ENCODE measurements around the gene PPM1B. TPM values are rescaled to one million over a fixed set of nuclear protein-coding genes. Genes with fewer than 3 reads are reported as not detected.

The PPM1B gene
- total and polyA plus RNA-seq, 2 of the 13 experiments (the other 11 are each of a cell fraction or from before 2014, with no cell fraction given): 24.4 to 25.0 TPM

DNA sequence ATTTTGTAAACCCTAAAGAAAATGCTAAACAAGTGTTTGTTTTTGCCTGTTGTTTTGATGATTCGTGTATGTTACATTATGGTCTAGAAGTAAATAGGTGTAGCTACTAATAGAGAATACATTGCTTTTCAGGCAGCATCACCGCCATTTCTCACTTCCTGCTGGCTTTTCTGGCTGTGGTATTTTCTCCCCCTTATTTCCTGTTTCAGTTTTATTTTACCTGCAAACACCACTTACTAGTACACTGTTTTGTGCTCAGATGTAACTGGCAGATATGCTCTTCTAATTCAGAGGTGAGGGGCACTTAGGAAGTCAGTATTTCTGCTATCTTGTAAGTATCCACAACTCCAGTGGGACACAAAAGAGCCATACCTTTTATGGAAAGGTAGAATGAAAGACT lies 68.5 kb downstream of the PPM1B start:
- H3K27ac ChIP-seq (ENCODE audit: extremely low read length, insufficient read depth, low read length): no peak overlapping the region
- no peak overlapping the region for H2AFZ ChIP-seq (ENCODE audit: low read length)
- no peaks in the 10 kb centered on the region for H3K79me2 ChIP-seq (ENCODE audit: insufficient read depth, low read length)
- intact Hi-C loops (cut with micrococcal nuclease; ENCODE audit: unreplicated experiment) (no loop called here), in situ Hi-C loops (cut with HindIII; ENCODE audit: extremely low pct_ligation_motif_present, low pct_unique_long_range_greater_than_20kb) (no loop called here)
- no peaks in the 10 kb centered on the region for H4K20me1 ChIP-seq (ENCODE audit: insufficient read depth, low read length)
- H3K36me3 ChIP-seq (replicated peaks in 1 of 2; ENCODE audit: control insufficient read depth in 1 of 2, insufficient read depth in 2 of 2, low read length in 2 of 2): no peaks in the 10 kb centered on the region; a peak in 1 of 5 replicates
- ChIA-PET CTCF (ENCODE audit: low intra/inter-chr PET ratio, low total read pairs) (no interaction called here), POLR2A (no interaction called here)
- DNase-seq (ENCODE audit: low spot score) (no peak), ATAC-seq (no peak), FAIRE-seq (no peak)
- no peak overlapping the region for H3K4me2 ChIP-seq (ENCODE audit: low read depth, low read length)
- H3K27me3 ChIP-seq (ENCODE audit: control insufficient read depth in 1 of 2, insufficient read depth in 2 of 2, low read length in 2 of 2): no peaks in the 10 kb centered on the region
- H3K4me1 ChIP-seq (ENCODE audit: insufficient read depth, low read length): peaks cover 13% of the 10 kb centered on the region
- TF ChIP-seq HMGA1 (CRISPR knock-in tag; conservative IDR thresholded peaks at IDR 0.05) (no peak), RNF2 (conservative IDR thresholded peaks at IDR 0.05; ENCODE audit: low read depth) (no peak), FOSL1 (CRISPR knock-in tag; IDR thresholded peaks at IDR 0.05; ENCODE audit: borderline replicate concordance) (no peak), ZNF331 (CRISPR knock-in tag; IDR thresholded peaks at IDR 0.05) (no peak), HNRNPLL (IDR thresholded peaks at IDR 0.05; ENCODE audit: low read depth, low read length, poor library complexity, severe bottlenecking) (no peak), RBAK (CRISPR knock-in tag; IDR thresholded peaks at IDR 0.05) (no peak), ZNF879 (CRISPR knock-in tag; IDR thresholded peaks at IDR 0.05) (no peak), GABPB1 (CRISPR knock-in tag; IDR thresholded peaks at IDR 0.05) (no peak)
- TF ChIP-seq, protein P1, sequence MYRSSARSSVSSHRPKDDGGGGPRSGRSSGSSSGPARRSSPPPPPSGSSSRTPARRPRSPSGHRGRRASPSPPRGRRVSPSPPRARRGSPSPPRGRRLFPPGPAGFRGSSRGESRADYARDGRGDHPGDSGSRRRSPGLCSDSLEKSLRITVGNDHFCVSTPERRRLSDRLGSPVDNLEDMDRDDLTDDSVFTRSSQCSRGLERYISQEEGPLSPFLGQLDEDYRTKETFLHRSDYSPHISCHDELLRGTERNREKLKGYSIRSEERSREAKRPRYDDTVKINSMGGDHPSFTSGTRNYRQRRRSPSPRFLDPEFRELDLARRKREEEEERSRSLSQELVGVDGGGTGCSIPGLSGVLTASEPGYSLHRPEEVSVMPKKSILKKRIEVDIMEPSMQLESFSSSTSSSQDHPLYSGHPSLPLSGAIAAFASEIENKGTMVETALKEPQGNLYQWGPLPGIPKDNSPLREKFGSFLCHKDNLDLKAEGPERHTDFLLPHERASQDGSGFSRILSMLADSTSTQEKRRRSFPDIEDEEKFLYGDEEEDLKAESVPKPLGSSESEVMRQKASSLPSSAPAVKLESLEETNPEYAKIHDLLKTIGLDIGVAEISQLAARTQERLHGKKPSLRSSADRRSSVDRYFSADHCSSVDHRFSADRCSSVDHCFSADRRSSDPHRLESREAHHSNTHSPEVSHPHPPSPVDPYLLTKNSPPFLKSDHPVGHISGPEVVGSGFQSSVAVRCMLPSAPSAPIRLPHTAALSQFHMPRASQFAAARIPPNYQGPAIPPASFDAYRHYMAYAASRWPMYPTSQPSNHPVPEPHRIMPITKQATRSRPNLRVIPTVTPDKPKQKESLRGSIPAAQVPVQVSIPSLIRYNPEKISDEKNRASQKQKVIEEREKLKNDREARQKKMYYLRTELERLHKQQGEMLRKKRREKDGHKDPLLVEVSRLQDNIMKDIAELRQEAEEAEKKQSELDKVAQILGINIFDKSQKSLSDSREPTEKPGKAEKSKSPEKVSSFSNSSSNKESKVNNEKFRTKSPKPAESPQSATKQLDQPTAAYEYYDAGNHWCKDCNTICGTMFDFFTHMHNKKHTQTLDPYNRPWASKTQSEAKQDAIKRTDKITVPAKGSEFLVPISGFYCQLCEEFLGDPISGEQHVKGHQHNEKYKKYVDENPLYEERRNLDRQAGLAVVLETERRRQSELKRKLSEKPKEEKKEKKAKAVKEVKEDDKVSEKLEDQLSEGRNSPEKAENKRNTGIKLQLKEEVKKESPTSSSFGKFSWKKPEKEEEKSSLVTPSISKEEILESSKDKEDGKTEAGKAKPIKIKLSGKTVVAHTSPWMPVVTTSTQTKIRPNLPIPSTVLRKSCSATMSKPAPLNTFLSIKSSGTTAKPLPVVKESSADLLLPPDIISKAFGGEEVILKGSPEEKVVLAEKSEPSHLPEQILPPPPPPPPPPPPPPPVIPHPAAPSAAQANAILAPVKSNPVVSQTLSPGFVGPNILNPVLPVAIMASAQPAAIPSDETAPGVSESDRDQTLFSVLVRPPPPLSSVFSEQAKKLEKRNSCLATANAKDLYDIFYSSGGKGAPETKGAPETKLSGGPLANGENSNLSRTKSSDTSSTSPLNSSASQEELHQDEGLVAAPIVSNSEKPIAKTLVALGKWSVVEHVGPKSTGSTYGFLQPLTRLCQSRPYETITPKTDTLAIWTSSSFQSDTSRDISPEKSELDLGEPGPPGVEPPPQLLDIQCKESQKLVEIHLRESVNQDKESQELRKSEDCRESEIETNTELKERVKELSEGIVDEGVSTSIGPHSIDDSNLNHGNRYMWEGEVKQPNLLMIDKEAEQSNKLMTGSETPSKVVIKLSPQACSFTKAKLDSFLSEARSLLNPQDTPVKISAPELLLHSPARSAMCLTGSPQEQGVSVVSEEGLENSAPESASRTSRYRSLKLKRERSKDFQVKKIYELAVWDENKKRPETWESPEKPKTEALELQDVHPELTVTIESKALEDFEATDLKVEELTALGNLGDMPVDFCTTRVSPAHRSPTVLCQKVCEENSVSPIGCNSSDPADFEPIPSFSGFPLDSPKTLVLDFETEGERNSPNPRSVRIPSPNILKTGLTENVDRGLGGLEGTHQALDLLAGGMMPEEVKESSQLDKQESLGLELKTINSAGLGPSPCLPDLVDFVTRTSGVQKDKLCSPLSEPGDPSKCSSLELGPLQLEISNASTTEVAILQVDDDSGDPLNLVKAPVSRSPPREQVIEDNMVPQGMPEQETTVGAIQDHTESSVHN (CRISPR knock-in tag; IDR thresholded peaks at IDR 0.05): no peak
- TF ChIP-seq, protein P2, sequence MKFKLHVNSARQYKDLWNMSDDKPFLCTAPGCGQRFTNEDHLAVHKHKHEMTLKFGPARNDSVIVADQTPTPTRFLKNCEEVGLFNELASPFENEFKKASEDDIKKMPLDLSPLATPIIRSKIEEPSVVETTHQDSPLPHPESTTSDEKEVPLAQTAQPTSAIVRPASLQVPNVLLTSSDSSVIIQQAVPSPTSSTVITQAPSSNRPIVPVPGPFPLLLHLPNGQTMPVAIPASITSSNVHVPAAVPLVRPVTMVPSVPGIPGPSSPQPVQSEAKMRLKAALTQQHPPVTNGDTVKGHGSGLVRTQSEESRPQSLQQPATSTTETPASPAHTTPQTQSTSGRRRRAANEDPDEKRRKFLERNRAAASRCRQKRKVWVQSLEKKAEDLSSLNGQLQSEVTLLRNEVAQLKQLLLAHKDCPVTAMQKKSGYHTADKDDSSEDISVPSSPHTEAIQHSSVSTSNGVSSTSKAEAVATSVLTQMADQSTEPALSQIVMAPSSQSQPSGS (CRISPR knock-in tag; IDR thresholded peaks at IDR 0.05): no peak
- TF ChIP-seq, protein P3, sequence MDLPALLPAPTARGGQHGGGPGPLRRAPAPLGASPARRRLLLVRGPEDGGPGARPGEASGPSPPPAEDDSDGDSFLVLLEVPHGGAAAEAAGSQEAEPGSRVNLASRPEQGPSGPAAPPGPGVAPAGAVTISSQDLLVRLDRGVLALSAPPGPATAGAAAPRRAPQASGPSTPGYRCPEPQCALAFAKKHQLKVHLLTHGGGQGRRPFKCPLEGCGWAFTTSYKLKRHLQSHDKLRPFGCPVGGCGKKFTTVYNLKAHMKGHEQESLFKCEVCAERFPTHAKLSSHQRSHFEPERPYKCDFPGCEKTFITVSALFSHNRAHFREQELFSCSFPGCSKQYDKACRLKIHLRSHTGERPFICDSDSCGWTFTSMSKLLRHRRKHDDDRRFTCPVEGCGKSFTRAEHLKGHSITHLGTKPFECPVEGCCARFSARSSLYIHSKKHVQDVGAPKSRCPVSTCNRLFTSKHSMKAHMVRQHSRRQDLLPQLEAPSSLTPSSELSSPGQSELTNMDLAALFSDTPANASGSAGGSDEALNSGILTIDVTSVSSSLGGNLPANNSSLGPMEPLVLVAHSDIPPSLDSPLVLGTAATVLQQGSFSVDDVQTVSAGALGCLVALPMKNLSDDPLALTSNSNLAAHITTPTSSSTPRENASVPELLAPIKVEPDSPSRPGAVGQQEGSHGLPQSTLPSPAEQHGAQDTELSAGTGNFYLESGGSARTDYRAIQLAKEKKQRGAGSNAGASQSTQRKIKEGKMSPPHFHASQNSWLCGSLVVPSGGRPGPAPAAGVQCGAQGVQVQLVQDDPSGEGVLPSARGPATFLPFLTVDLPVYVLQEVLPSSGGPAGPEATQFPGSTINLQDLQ (CRISPR knock-in tag; IDR thresholded peaks at IDR 0.05): no peak
- H3K4me3 ChIP-seq (replicated peaks in 1 of 3; ENCODE audit: insufficient read depth in 1 of 3, low read depth in 2 of 3, low read length in 3 of 3): no peak overlapping the region
- H3K9ac ChIP-seq (ENCODE audit: insufficient read depth, low read depth, low read length): no peak overlapping the region
- WGBS (ENCODE audit: low lambda C conversion rate): 92% methylated on average over 2 of the region's 2 CpGs
- no peaks in the 10 kb centered on the region for H3K9me3 ChIP-seq (ENCODE audit: low read length)
- BruUV-seq (replicated peaks): TSS peak; percentile 30
